BJ (cell line): ENCODE results near the gene TBX15. TPM values are rescaled to one million over a fixed set of nuclear protein-coding genes. Genes with fewer than 3 reads are reported as not detected.

Experiments used
- CTCF ChIA-PET: fragments of 350-600 bp; formaldehyde crosslinking; extraction: SDS; loops from one replicate; lab custom pipeline; 2021; ENCODE audit warnings: antibody characterized with exemption, inconsistent platforms; lab: Yijun Ruan, JAX
- POLR2A ChIA-PET: fragments of 300-600 bp; sonication (Branson Sonifier 250); formaldehyde crosslinking; extraction: SDS; loops from one replicate; lab custom pipeline; 2021; ENCODE audit warnings: antibody characterized with exemption; lab: Charles Lee
- DNase-seq: peaks from one replicate; pipeline ENCODE4 v3.0.0-alpha.2; 2011; ENCODE audit warnings: low read depth
- H3K27me3 ChIP-seq: 2 replicates; pipeline ENCODE4 v1.6.0; 2011; ENCODE audit warnings: low read length; ENCODE audit not compliant: control insufficient read depth, insufficient read depth
- H3K36me3 ChIP-seq: 2 replicates; pipeline ENCODE4 v1.5.1; 2011; ENCODE audit warnings: low read length; ENCODE audit not compliant: control insufficient read depth, insufficient read depth
- H3K4me3 ChIP-seq: 2 replicates; pipeline ENCODE4 v1.5.1; 2011; ENCODE audit warnings: low read depth, mild to moderate bottlenecking, control low read depth, low read length
- CTCF ChIP-seq: IDR thresholded peaks from 2 replicates; pipeline ENCODE4 v1.5.1; 2011; ENCODE audit warnings: low read depth, mild to moderate bottlenecking, control low read depth, inconsistent platforms, low read length, moderate library complexity; ENCODE audit not compliant: insufficient read depth
- polyA plus RNA-seq: library from polyadenylated mRNA; depleted of rRNA; stranded (reverse); fragments of >200 nt; gene quantifications from 2 replicates; pipeline ENCODE4 v1.2.3, GENCODE V29; 2011

TBX15 gene
- polyA plus RNA-seq, 1 experiment, result 14.8 TPM

- peaks cover 3% of the 10 kb centered on the region; the same call in 1 of the 2 replicates for H3K27me3 ChIP-seq
- DNase-seq, result no peak
- H3K36me3 ChIP-seq, result no peaks in the 10 kb centered on the region
- H3K4me3 ChIP-seq, result no peak overlapping the region
- POLR2A ChIA-PET, result no interaction called here
- no peak for TF ChIP-seq CTCF
- CTCF ChIA-PET, result interaction anchor here (1.0 to 1.5 kb wide), 2 partner anchors 9 to 14 kb away, joined by 3 to 6 read pairs; no protein-coding TSS in a partner anchor
Observed at GRCh38 chr1:118999348-119000071, 11.4 kb upstream of the TBX15 start.

DNA sequence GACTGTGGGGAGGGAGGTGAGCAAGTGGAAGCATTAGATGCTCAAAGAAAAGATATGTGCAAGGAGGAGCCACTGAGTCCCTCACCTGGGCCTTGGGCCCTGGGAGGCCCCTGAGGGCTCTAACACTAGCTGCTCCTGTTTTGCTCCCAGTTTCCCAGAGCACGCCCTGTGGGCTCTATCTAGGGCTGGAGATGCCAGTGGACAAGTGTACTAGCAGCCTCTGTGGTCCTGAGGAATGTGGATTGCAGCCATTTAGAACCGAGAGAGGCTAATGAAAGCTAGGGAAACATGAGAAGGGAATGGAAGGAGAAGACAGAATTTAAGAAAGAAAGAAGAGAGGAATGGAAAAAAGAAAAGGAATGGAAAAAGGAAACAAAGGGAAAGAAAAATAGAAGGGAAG is 10.0 kb upstream of the TBX15 start:
- ChIA-PET CTCF (no interaction called here), POLR2A (interaction anchor here (0.6 kb wide), 1 partner anchor 10 kb away, joined by 3 read pairs; no protein-coding TSS in a partner anchor)
- no peak for DNase-seq
- peaks cover 3% of the 10 kb centered on the region for H3K27me3 ChIP-seq
- no peak for TF ChIP-seq CTCF
- H3K36me3 ChIP-seq, result no peaks in the 10 kb centered on the region
- H3K4me3 ChIP-seq, result no peak overlapping the region

GRCh38 chr1:118997225-118997624 is 9.1 kb upstream of the TBX15 start:
- Histone ChIP-seq H3K27me3 (peaks cover 3% of the 10 kb centered on the region), H3K4me3 (no peak overlapping the region), H3K36me3 (no peaks in the 10 kb centered on the region)
- ChIA-PET POLR2A (no interaction called here), CTCF (no interaction called here)
- DNase-seq, result no peak
- no peak for TF ChIP-seq CTCF

DNA sequence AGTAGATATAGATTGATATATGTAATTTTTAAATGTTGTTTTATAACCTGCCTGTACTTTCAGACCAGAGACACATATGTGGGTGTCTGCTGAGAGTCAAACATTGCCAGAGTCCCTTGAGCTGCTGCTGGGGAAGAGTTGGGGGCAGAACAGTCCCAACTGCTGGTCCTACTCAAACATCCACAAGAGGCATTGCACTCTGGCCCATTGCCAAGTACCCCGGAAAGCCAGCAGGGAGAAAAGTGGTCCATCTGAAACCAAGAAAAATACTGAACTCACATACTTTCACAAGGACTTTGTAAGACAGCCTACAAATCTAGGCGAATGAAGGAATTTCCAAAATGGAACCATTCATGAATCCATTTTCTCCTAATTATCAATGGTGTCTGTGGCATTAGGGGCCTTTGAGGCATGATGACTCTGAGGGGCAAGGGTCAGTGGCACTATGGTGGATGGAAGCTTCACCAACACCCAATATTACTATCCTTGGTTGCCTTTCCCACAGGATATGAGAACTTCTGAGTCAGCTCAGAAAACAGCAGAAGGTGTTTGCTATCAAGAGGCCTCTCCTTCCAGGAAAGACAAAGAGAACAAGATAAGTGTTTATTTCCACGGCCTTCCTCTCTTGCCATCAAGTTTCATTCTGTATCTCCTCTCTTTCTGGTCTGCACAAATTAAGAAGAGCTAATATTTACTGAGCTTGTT is 7.3 kb upstream of the TBX15 start:
- no peak for TF ChIP-seq CTCF
- DNase-seq, result no peak
- no peaks in the 10 kb centered on the region for H3K36me3 ChIP-seq
- peaks cover 1% of the 10 kb centered on the region; the same call in 1 of the 2 replicates for H3K27me3 ChIP-seq
- CTCF ChIA-PET, result interaction anchor here (0.9 to 1.1 kb wide), 2 partner anchors 13 to 280 kb away, joined by 3 to 4 read pairs; no protein-coding TSS in a partner anchor
- POLR2A ChIA-PET, result no interaction called here
- no peak overlapping the region for H3K4me3 ChIP-seq

- H3K36me3 ChIP-seq, result no peaks in the 10 kb centered on the region
- no peak for TF ChIP-seq CTCF
- ChIA-PET CTCF (no interaction called here), POLR2A (no interaction called here)
- DNase-seq, result no peak
- H3K4me3 ChIP-seq, result no peak overlapping the region
- H3K27me3 ChIP-seq, result no peaks in the 10 kb centered on the region; the same call in 1 of the 2 replicates
Observed at GRCh38 chr1:118993700-118994026, 5.5 kb upstream of the TBX15 start.
